ENCODE data around the gene RPP25L.

RPP25L gene

DNA sequence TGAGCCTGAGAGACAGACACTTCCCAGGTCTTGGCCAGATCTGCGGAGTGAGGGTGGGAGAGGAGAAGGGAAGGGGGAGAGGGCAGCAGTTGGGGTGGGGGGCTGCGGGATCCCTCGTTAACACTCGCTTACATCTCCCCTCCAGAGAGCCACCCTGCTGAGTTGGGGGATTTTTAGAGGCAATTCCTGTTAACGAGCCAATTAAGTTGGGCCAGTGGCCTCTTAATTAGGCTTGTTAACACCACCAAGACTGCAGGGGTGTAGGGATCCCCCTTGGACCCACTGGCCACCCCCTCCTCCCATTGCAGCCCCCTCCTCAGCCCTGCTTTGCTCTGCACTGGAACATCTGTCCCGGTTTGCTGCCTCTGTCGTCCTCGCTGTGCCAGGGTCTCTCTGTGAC lies 46.0 kb downstream of the RPP25L start:
- no peak for DNase-seq

DNA sequence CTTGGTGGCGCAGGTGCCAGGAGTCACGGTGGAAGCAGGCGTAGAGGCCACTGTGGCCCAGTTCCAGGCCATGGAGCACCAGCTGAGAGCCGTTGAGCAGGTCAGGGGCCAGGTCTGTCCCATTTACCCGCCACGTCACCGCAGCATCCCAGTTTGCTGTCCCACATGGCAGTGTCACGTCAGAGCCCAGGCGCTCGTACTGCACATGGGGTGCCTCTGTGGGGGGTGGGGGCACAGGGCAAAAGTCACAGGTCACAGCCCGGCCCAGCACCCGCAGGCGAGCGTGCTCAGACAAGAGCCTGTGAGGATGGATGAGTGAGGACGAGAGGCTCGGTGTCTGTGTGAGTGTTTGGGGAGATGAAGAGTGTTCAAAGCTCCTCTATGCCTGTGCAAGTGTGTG lies 47.3 kb downstream of the RPP25L start:
- DNase-seq, result no peak

- DNase-seq, result no peak
Observed at GRCh38 chr9:34563262-34563661, 48.6 kb downstream of the RPP25L start.

GRCh38 chr9:34562135-34562745 lies 49.7 kb downstream of the RPP25L start:
- DNase-seq, result no peak

DNA sequence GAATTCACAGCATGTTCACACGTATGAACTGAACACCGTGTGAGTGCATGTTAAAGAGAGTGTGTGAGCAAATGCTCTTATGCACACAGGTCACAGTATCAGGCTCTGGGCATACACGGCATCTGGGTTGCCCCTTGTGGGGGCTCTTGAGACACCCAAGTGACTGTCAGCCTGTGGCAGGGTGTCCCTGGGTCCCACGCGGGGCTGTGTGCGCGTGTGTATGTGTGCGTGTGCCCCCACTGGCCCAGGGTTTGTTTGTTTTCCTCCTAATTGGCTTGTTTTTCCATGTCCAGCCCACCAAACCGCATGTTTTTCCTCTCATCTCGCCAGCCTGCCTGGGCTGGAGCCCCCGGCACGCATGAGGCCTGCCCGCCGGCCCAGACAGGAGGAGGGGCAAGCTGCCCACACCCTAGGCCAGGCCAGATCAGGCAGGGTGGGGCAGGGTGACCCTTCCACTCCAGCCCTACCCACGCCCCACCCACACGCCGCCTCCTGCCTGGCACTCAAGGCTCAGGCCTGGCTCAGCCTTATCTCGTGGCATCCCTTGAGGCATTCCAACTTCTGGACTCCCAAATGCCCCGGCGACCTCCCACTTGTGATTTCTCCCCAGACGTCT lies 51.2 kb downstream of the RPP25L start:
- DNase-seq, result no peak
